Measurements from ENCODE around the gene PHTF2.
"Not testable (repeated sequence)": the region's sequence is repeated elsewhere in the genome, so short reads cannot be mapped to it uniquely, and the experiment has no call there.

Gene PHTF2

DNA sequence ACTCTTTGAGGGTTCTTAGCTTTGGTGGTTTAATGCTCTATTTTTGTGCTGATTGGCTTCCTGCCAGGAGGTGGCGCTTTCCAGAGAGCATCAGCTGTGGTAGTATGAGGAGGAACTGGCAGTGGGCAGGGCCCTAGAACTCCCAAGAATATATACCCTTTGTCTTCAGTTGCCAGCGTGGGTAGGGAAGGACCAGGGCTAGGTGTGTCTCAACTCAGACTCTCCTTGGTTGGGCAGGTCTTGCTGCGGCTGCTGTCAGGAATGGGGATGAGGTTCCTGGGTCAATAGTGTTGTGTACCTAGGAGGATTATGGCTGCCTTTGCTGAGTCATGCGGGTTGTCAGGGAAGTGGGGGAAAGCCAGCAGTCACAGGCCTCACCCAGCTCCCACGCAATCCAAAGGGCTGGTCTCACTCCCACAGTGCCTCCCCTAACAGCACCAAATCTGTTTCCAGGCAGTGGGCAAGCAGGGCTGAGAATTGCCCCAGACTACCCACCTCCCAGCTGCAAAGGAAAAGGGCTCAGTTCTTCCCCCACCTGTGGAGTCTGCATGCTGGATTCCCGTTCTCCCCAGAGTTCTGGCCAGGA lies 191.5 kb downstream of the PHTF2 start:
- no peak for DNase-seq (ENCODE audit: low read depth)

DNA sequence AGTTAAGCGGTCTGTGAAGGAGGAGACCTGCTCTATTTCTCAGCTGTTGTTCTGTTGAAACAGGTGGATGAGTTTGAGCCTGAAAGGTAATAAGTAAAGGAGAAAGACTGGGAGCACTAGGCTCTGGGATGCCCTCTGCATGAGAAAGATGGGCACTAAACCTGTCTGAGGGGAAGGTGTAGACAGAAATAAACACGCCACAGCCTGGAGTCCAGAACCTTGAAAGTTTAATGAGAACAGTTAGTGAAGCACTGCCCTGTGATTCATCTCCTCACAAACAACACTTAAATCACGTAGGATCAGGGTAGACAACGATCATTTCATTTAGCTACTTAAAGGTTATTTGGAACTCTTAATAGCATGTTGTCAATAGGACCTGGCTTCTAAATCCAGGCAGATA lies 193.1 kb downstream of the PHTF2 start:
- DNase-seq (ENCODE audit: low read depth): no peak

DNA sequence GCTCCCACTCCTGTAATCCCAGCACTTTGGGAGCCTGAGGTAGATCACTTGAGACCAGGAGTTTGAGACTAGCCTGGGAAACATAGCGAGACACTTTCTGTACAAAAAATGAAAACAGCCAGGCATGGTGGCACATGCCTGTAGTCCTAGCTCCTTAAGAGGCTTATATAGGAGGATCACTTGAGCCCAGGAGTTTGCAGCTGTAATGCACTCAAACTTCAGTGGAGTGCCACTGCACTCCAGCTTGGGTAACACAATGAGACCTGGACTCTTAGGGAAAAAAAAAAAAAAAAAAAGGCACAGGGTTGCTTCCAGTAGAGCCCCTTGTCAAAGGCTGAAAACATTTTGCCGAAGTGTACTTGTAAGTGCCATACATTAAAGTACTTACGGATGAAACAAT lies 195.3 kb downstream of the PHTF2 start:
- DNase-seq (ENCODE audit: low read depth): no peak

DNA sequence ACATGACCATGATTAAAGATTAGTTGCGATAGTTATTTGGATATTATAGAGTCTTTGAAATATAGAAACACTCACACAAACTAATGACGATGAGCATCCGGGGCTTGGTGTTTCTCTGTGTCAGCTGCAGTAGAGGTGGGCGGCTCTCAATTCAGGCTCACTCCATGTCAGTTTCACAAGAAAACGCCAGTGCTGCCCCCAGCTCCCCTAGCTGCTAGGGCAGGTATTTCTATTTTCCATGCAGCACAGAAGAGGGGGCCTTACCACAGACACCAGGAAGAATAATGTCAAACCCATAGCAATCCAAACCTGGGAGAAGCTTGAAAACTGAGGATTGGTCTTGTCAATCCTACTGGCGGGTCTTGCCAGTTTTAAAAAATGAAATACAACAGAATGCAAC lies 197.1 kb downstream of the PHTF2 start:
- DNase-seq (ENCODE audit: low read depth): no peak

DNA sequence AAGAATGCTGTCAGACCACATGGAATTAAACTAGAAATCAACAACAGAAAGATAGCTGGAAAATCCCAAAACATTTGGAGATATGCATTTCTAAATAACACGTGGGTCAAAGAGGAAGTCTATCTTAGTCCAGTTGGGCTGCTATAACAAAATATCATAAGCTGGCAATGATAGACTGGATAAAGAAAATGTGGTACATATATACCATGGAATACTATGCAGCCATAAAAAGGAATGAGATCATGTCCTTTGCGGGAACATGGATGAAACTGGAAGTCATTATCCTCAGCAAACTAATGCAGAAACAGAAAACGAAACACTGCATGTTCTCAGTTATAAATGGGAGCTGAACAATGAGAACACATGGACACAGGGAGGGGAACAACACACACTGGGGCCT lies 200.6 kb downstream of the PHTF2 start:
- not testable (repeated sequence) for DNase-seq (ENCODE audit: low read depth)

DNA sequence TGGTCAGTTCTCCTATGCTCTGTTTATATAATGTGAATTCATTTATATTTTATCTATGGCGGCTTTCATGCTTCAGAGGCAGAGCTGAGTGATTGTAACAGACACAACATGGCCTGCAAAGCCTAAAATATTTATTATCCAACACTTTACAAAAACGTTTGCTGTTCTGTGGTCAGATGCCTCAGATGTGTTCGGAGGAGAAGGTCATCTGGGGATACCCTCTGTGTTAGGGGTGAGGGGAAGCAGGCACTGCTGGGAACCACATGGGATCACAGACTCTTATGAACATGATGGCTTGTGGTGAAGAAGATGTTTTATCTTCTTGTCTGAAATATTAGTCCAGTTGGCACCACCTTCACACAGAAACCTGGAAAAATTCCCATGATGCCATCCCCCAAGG lies 203.4 kb downstream of the PHTF2 start:
- DNase-seq (ENCODE audit: low read depth): no peak

DNA sequence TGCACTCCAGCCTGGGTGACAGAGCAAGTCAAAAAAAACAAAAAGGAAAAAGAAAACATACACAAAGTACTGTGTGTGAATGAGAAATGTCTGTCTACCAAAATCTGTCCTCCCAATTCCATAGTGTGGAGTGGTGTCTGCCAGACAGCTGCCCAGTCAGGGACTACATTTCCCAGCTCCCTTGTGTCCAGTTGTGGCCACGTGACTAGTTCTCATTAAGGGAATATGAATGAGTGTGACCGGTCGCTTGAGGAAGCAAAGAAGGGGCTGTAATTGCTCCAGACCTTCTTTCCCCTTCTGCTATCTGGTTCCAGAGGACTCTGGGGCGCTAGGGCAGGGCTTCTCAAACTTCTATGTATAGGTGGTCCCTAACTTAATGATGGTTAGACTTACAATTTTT lies 204.1 kb downstream of the PHTF2 start:
- no peak for DNase-seq (ENCODE audit: low read depth)

DNA sequence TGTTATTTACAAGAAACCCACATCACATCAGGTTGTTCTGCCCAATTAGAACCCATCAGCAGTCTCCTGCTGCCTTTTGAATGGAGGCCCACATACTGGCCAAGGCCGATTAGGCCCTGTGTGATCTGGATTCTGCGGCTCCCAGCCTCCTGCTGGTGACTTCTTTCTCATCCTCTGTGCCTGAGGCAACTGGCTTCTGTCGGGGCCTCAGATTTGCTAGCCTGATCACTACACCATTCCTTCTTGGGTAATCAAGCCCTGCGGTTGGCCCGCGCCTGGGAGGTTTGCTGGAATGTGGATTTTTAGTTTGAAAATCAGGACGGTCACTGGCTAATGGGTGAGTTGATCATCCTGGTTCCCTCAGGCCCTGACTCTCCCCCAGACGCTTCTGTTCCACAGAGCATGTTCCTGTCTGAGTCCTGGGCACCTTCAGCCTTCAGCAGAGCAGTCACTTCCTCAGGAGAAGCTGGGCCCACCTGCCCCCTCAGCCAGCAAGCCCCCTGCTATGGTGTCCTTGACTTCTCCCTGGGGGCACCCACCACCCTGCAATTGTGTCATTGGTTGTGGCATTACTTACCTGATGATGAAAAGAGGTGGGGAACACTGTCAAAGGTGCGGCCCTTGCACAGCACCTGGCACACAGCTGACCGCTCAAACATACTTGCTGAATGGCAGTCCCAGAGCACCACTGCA lies 207.6 kb downstream of the PHTF2 start:
- DNase-seq (ENCODE audit: low read depth): no peak

Measured in fibroblast of the conjunctiva (primary cell).